Left cardiac atrium (tissue), 4 donors: ENCODE measurements around the gene DEPDC5. TPM values are rescaled to one million over a fixed set of nuclear protein-coding genes. Genes with fewer than 3 reads are reported as not detected.
"Not testable (repeated sequence)": the region's sequence is repeated elsewhere in the genome, so short reads cannot be mapped to it uniquely, and the experiment has no call there.

Experiments used
- ATAC-seq, 2 donors: fragments of 200-7000 bp; cut with Tn5 transposase; one replicate each; pipeline ENCODE4 v1.9.1; 2020; ENCODE audit warnings: mild to moderate bottlenecking in 2 of 2, moderate library complexity in 2 of 2
- DNase-seq: peaks from one replicate; pipeline ENCODE4 v3.0.0-alpha.2; 2020
- intact Hi-C, 2 donors: fragments of 100-400 bp; cut with DNase I; formaldehyde crosslinking; loops; one replicate each; pipeline versions ENCODE4 v1.14.1 to v1.15.1; 2022 to 2023
- long read RNA-seq: library from polyadenylated mRNA; unstranded; transcript quantifications from one replicate; pipeline ENCODE4 v2.0.0, GENCODE V29; 2021
- total RNA-seq, 2 donors: library from RNA; stranded (reverse); fragmentation: NEBNext Ultra II Directional; extraction: Animal tissue kit (Norgen Biotek cat#: 25700); gene quantifications; one replicate each; pipeline ENCODE4 v1.2.1, GENCODE V29; 2021
- donor health status: DM: no; HTN: yes; CAD: no.
- donor health status: DM: no; HTN: yes; CAD: no; lungs with severe emphysema.
- donor health status: DM: yes; HTN: yes; CAD: no.
- donor health status: Dilated cardiomyopathy.

Gene DEPDC5
- total RNA-seq: 10 to 100 TPM; 12.2 to 14.7 TPM
- long read RNA-seq, full-length matches to known transcripts: 3 of 12 reads
- long read RNA-seq, partial matches to known transcripts: 7 of 12 reads
- long read RNA-seq, other reads (novel, unspliced or antisense): 2 of 12 reads

GRCh38 chr22:31753634-31754501, at the start of gene DEPDC5:
TSS of gene DEPDC5 (plus strand) at chr22:31754019. CDS start at chr22:31754922, 903 bp downstream.
- DNase-seq: peak; percentile 96
- intact Hi-C loops: no loop called here
- ATAC-seq: peak; percentile 90 to 92

- DNase-seq: no peak
- intact Hi-C loops: no loop called here
- no peak for ATAC-seq
Measured at GRCh38 chr22:31707519-31707918, 46.3 kb upstream of the DEPDC5 start.

- ATAC-seq, intact Hi-C loops: not testable (repeated sequence)
Measured at GRCh38 chr22:31711226-31711625, 42.6 kb upstream of the DEPDC5 start.

GRCh38 chr22:31715147-31715778, 38.6 kb upstream of the DEPDC5 start:
- intact Hi-C loops: no loop called here

More at GRCh38 chr22:31711226-31711625, 42.6 kb upstream of the DEPDC5 start:
- not testable (repeated sequence) for DNase-seq

GRCh38 chr22:31719850-31720471, 33.9 kb upstream of the DEPDC5 start:
- intact Hi-C loops: no loop called here
- no peak for ATAC-seq
- DNase-seq: no peak

More at GRCh38 chr22:31715147-31715778, 38.6 kb upstream of the DEPDC5 start:
- ATAC-seq (no peak), DNase-seq (no peak)

GRCh38 chr22:31723723-31724122, 30.1 kb upstream of the DEPDC5 start:
- DNase-seq (no peak), ATAC-seq (no peak)
- intact Hi-C loops: loop anchor here in 1 of 2 donors (2.0 kb wide), 1 partner anchor 55 kb away; no protein-coding TSS in a partner anchor

- intact Hi-C loops: no loop called here
- no peak for DNase-seq
- peak; percentile 50 to 55 for ATAC-seq
Measured at GRCh38 chr22:31726692-31727091, 27.1 kb upstream of the DEPDC5 start.

GRCh38 chr22:31728857-31729256, 25.0 kb upstream of the DEPDC5 start:
- DNase-seq (no peak), ATAC-seq (peak in 1 of 2 donors; percentile 68)
- intact Hi-C loops: no loop called here

- DNase-seq: no peak
Measured at GRCh38 chr22:31730344-31730711, 23.5 kb upstream of the DEPDC5 start.

GRCh38 chr22:31732089-31732829, 21.6 kb upstream of the DEPDC5 start:
- ATAC-seq (no peak), DNase-seq (no peak)
- intact Hi-C loops: no loop called here

More at GRCh38 chr22:31730344-31730711, 23.5 kb upstream of the DEPDC5 start:
- ATAC-seq: no peak
- intact Hi-C loops: no loop called here

GRCh38 chr22:31733580-31734079, 20.2 kb upstream of the DEPDC5 start:
- ATAC-seq (no peak), DNase-seq (no peak)
- intact Hi-C loops: no loop called here

- intact Hi-C loops: no loop called here
- ATAC-seq (peak in 1 of 2 donors; percentile 46), DNase-seq (no peak)
Measured at GRCh38 chr22:31734512-31734911, 19.3 kb upstream of the DEPDC5 start.

GRCh38 chr22:31736458-31736857, 17.4 kb upstream of the DEPDC5 start:
- no peak for DNase-seq
- intact Hi-C loops: no loop called here
- ATAC-seq: no peak

GRCh38 chr22:31737932-31738331, 15.9 kb upstream of the DEPDC5 start:
- intact Hi-C loops: no loop called here
- no peak for DNase-seq
- no peak for ATAC-seq

GRCh38 chr22:31738566-31738965, 15.3 kb upstream of the DEPDC5 start:
- DNase-seq (no peak), ATAC-seq (no peak)
- intact Hi-C loops: no loop called here

- DNase-seq: no peak
- ATAC-seq: peak; percentile 71 to 79
- intact Hi-C loops: no loop called here
Measured at GRCh38 chr22:31739795-31740201, 14.0 kb upstream of the DEPDC5 start.

GRCh38 chr22:31740314-31740713, 13.5 kb upstream of the DEPDC5 start:
- intact Hi-C loops, ATAC-seq, DNase-seq: not testable (repeated sequence)

- ATAC-seq (no peak), DNase-seq (no peak)
- intact Hi-C loops: no loop called here
Measured at GRCh38 chr22:31742115-31742514, 11.7 kb upstream of the DEPDC5 start.

- ATAC-seq (no peak), DNase-seq (no peak)
- intact Hi-C loops: no loop called here
Measured at GRCh38 chr22:31742682-31743081, 11.1 kb upstream of the DEPDC5 start.
